Psoas muscle (tissue), 8 donors: Measurements from ENCODE around the gene NOL4. TPM values are rescaled to one million over a fixed set of nuclear protein-coding genes. Genes with fewer than 3 reads are reported as not detected.
"Not testable (repeated sequence)": the region's sequence is repeated elsewhere in the genome, so short reads cannot be mapped to it uniquely, and the experiment has no call there.

Experiments
- ATAC-seq, 4 donors: fragments of 200-7000 bp; cut with Tn5 transposase; one replicate each; pipeline ENCODE4 v1.9.1; 2020; ENCODE audit warnings: moderate library complexity in 3 of 4, mild to moderate bottlenecking in 2 of 4
- DNase-seq, 2 donors: peaks; one replicate each; pipeline ENCODE4 v3.0.0-alpha.2; 2020
- H3K27ac ChIP-seq: fragments of 200-600 bp; one replicate; pipeline ENCODE4 v1.8.0; 2022
- H3K27me3 ChIP-seq, 3 donors: fragments of 200-600 bp in 1 of 3; one replicate each; pipeline versions ENCODE4 v1.6.1 to v1.8.0; 2013 to 2022; ENCODE audit warnings: low read length in 2 of 3, mild to moderate bottlenecking in 2 of 3, moderate library complexity in 1 of 3; ENCODE audit not compliant: insufficient read depth in 3 of 3
- H3K36me3 ChIP-seq, 2 donors: fragments of 200-600 bp in 1 of 2; one replicate each; pipeline versions ENCODE4 v1.6.1 to v1.8.0; 2013 to 2022; ENCODE audit warnings: low read depth in 1 of 2, mild to moderate bottlenecking in 1 of 2, moderate library complexity in 1 of 2; ENCODE audit not compliant: insufficient read depth in 1 of 2
- H3K4me1 ChIP-seq: fragments of 200-600 bp; one replicate; pipeline ENCODE4 v1.8.0; 2022
- H3K4me3 ChIP-seq: fragments of 200-600 bp; one replicate; pipeline ENCODE4 v1.8.0; 2022; ENCODE audit warnings: mild to moderate bottlenecking
- H3K9me3 ChIP-seq: fragments of 200-600 bp; one replicate; pipeline ENCODE4 v1.8.0; 2022
- WGBS, 3 donors: extraction: QIAGEN DNeasy Blood & Tissue Kit; methylation state at CpG; one replicate each; pipeline versions ENCODE4 v1.1.6 to v1.1.7; 2013; 5-methylcytosine and 5-hydroxymethylcytosine counted together
- intact Hi-C, 2 donors: fragments of 100-400 bp; cut with DNase I; formaldehyde crosslinking; loops; one replicate each; pipeline versions ENCODE4 v1.11.0 to v1.14.2; 2022
- polyA plus RNA-seq, 3 donors: library from polyadenylated mRNA; stranded (reverse); fragments of 200-250 nt; gene quantifications; one replicate each; pipeline ENCODE4 v1.2.3, GENCODE V29; 2013
- total RNA-seq, 4 donors: library from RNA; stranded (reverse); fragmentation: NEBNext Ultra II Directional in 2 of 4; extraction: Animal tissue kit (Norgen Biotek cat#: 25700) in 2 of 4; gene quantifications; one replicate each; pipeline versions ENCODE4 v1.2.1 to v1.2.4, GENCODE V29; 2021 to 2023
- TF ChIP-seq, protein P1 (sequence below): fragments of 200-600 bp; IDR thresholded peaks from one replicate; pipeline ENCODE4 v1.8.0; 2022; ENCODE audit warnings: antibody characterized with exemption
- donor health status: healthy with polysubstance abuse.
- donor health status: DM: no; HTN: no; CAD: no; lungs with moderate emphysema.
- donor health status: Bipolar disorder and iron deficiency.
- donor health status: healthy.
- donor health status: DM: yes; HTN: yes; CAD: no.
- donor health status: DM: no; HTN: no; CAD: no.
- donor health status: DM: no; HTN: no; CAD: no.
- donor health status: DM: yes; HTN: yes; CAD: no.

The NOL4 gene
- total and polyA plus RNA-seq, 7 donors = 0.06 TPM; not detected in 6

DNA sequence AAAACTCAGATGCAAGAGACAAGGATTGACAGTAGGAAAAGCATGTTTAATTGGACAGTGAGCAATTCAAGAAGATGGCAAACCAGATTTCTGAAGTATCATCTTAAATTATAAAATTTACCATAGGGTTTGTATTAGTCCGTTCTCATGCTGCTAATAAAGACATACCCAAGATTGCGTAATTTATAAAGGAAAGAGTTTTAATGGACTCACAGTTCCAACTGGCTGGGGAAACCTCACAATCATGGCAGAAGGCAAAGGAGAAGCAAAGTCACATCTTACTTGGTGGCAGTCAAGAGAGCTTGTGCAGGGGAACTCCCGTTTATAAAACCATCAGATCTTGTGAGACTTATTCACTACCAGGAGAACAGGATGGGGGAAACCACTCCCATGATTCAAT lies 24.0 kb upstream of the NOL4 start:
- DNase-seq (no peak), ATAC-seq (no peak)
- Histone ChIP-seq H3K27me3 (peaks cover 0 to 5% (median 0%) of the 10 kb centered on the region in 3 donors), H3K4me1 (no peaks in the 10 kb centered on the region), H3K9me3 (no peaks in the 10 kb centered on the region), H3K36me3 (no peaks in the 10 kb centered on the region), H3K4me3 (no peak overlapping the region), H3K27ac (no peak overlapping the region)
- TF ChIP-seq, protein P1, sequence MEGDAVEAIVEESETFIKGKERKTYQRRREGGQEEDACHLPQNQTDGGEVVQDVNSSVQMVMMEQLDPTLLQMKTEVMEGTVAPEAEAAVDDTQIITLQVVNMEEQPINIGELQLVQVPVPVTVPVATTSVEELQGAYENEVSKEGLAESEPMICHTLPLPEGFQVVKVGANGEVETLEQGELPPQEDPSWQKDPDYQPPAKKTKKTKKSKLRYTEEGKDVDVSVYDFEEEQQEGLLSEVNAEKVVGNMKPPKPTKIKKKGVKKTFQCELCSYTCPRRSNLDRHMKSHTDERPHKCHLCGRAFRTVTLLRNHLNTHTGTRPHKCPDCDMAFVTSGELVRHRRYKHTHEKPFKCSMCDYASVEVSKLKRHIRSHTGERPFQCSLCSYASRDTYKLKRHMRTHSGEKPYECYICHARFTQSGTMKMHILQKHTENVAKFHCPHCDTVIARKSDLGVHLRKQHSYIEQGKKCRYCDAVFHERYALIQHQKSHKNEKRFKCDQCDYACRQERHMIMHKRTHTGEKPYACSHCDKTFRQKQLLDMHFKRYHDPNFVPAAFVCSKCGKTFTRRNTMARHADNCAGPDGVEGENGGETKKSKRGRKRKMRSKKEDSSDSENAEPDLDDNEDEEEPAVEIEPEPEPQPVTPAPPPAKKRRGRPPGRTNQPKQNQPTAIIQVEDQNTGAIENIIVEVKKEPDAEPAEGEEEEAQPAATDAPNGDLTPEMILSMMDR = no peak
- intact Hi-C loops = no loop called here
- 88 to 90% (median 90%) methylated on average over 3 of the region's 3 CpGs for WGBS, 3 donors

DNA sequence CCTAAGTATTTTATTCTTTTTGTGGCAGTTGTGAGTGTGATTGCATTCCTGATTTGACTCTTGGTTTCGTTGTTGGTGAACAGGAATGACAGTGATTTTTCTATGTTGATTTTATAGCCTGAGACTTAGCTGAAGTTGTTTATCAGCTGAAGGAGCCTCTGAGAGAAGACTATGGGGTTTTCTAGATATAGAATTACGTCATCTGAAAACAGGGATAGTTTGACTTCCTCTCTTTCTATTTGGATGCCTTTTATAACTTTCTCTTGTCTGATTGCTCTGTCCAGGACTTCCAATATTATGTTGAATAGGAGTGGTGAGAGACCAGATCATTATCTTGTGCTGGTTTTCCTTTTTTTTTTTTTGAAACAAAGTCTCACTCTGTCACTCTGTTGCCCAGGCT lies 18.0 kb upstream of the NOL4 start:
- H3K9me3 ChIP-seq = peaks cover 4% of the 10 kb centered on the region
- intact Hi-C loops = no loop called here
- no peak overlapping the region for H3K27ac ChIP-seq
- 60 to 72% (median 70%) methylated on average over 2 of the region's 2 CpGs for WGBS, 3 donors
- H3K36me3 ChIP-seq = no peaks in the 10 kb centered on the region
- no peak overlapping the region for H3K4me3 ChIP-seq
- ATAC-seq = no peak
- no peak for DNase-seq
- no peaks in the 10 kb centered on the region for H3K4me1 ChIP-seq
- H3K27me3 ChIP-seq = peaks cover 0 to 3% (median 0%) of the 10 kb centered on the region in 3 donors
- TF ChIP-seq, protein P1 = no peak

DNA sequence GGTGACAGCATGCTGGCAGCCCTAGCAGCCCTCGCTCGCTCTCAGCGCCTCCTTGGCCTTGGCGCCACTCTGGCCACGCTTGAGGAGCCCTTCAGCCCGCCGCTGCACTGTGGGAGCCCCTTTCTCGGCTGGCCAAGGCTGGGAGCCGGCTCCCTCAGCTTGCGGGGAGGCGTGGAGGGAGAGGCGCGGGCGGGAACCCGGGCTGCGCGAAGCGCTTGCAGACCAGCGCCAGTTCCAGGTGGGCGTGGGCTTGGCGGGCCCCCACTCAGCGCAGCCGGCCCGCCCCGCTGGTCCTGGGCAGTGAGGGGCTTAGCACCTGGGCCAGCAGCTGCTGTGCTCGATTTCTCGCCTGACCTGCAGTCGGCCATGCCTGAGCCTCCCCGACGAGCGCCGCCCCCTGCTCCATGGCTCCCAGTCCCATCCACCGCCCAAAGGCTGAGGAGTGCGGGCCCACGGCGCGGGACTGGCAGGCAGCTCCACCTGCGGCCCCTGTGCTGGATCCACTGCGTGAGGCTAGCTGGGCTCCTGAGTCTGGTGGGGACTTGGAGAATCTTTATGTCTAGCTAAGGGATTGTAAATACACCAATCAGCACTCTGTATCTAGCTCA lies 9.2 kb upstream of the NOL4 start:
- 95 to 96% (median 95%) methylated on average over 36 to 39 of the region's 39 CpGs for WGBS, 3 donors
- intact Hi-C loops = not testable (repeated sequence)

DNA sequence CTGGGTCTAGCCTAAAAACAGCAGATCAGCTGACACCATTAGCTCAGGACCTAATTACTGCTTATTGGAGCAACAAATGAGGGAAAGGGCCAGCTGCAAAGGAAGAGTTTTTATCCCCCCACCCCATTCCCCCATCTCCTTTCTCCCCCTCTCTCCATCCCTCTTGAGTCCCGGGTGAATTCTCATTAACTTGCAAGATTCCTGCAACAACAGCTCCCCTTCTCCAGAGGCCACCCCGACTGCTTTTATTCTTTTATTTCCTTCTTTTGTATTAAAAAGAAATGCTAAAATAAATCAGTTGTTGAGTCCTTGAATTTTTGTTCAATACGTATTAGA lies 473 bp upstream of the NOL4 start:
- H3K4me1 ChIP-seq = peaks cover 19% of the 10 kb centered on the region
- DNase-seq (no peak), ATAC-seq (no peak)
- H3K9me3 ChIP-seq = no peaks in the 10 kb centered on the region
- TF ChIP-seq, protein P1 = no peak
- intact Hi-C loops = no loop called here
- no peaks in the 10 kb centered on the region for H3K36me3 ChIP-seq
- 11 to 15% (median 12%) methylated on average over 3 of the region's 3 CpGs for WGBS, 3 donors
- H3K27ac ChIP-seq = no peak overlapping the region
- peaks cover 9 to 51% (median 20%) of the 10 kb centered on the region in 3 donors for H3K27me3 ChIP-seq
- peak overlapping the region; percentile 67 for H3K4me3 ChIP-seq

More for the DNA sequence above, 9.2 kb upstream of the NOL4 start:
- not testable (repeated sequence) for H3K4me1 ChIP-seq, H3K9me3 ChIP-seq, H3K27me3 ChIP-seq, H3K4me3 ChIP-seq, H3K36me3 ChIP-seq, H3K27ac ChIP-seq, DNase-seq, ATAC-seq

DNA sequence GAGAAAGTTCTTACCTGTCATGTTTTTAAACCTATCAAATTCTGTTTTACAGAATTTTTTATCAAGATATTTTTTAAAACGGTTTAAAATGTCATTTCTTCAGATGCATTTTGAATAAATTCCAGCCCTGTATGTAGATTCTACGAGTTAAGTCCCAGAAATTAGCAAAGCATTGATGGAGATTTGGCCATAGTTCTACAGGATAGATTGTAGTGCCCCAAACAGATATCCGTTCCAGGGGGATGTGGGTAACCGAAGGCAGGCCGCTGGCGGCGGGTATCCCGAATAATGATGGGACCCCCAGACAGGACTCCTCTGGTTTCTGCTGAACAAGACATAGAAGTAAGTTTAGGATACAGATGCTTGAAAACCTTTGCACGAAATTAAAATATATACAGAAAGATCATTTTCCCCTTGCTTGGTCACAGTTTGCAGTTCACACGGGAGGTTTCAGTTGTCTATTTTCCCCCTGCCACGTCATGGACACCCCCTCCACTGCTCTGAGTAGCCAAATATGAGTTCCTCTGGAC lies 755 bp downstream of the NOL4 start:
- TF ChIP-seq, protein P1 = no peak
- Histone ChIP-seq H3K4me3 (peak overlapping the region; percentile 67), H3K4me1 (peaks cover 19% of the 10 kb centered on the region), H3K27me3 (peaks cover 9 to 51% (median 20%) of the 10 kb centered on the region in 3 donors), H3K9me3 (no peaks in the 10 kb centered on the region), H3K36me3 (no peaks in the 10 kb centered on the region), H3K27ac (no peak overlapping the region)
- 1 to 3% (median 2%) methylated on average over 11 of the region's 11 CpGs for WGBS, 3 donors
- peak in 1 of 4 donors; percentile 5 for ATAC-seq
- intact Hi-C loops = no loop called here
- no peak for DNase-seq
